HEK293 (cell line): ENCODE data around the gene SLC8A1.

Source experiments
- CTCF ChIA-PET: fragments of 350-600 bp; formaldehyde crosslinking; extraction: SDS; loops from one replicate; lab custom pipeline; 2021; ENCODE audit warnings: antibody characterized with exemption; lab: Yijun Ruan, JAX
- POLR2A ChIA-PET: fragments of 300-600 bp; formaldehyde crosslinking; extraction: SDS; loops from one replicate; lab custom pipeline; 2020; ENCODE audit warnings: antibody characterized with exemption, inconsistent platforms; lab: Yijun Ruan, JAX
- H3K27ac ChIP-seq: fragments of 200-500 bp; sonication (Bioruptor generic); 2 replicates; pipeline ENCODE4 v1.5.1; 2014; ENCODE audit warnings: low read depth, low read length, control low read depth, inconsistent platforms; ENCODE audit errors: extremely low read depth
- H3K36me3 ChIP-seq, 2 experiments: fragments of 200-500 bp in 1 of 2; sonication (Bioruptor generic) in 1 of 2; 1 replicate in 1 of 2; 2 replicates in 1 of 2; pipeline ENCODE4 v1.5.1; 2014 to 2017; ENCODE audit warnings: inconsistent platforms in 2 of 2, low read length in 2 of 2; ENCODE audit not compliant: control insufficient read depth in 2 of 2, insufficient read depth in 1 of 2
- H3K4me1 ChIP-seq: fragments of 200-500 bp; sonication (Bioruptor generic); 2 replicates; pipeline ENCODE4 v1.5.1; 2014; ENCODE audit warnings: mild to moderate bottlenecking, low read length, inconsistent platforms; ENCODE audit not compliant: control insufficient read depth, insufficient read depth
- H3K4me3 ChIP-seq: 2 replicates; pipeline ENCODE4 v1.5.1; 2011; ENCODE audit warnings: low read depth, mild to moderate bottlenecking, control low read depth, low read length, moderate library complexity
- H3K9me3 ChIP-seq: fragments of 200-500 bp; sonication (Bioruptor generic); 2 replicates; pipeline ENCODE4 v1.5.1; 2014; ENCODE audit warnings: low read depth, low read length, inconsistent platforms; ENCODE audit not compliant: control insufficient read depth, insufficient read depth
- ELK4 ChIP-seq: IDR thresholded peaks from 2 replicates; pipeline ENCODE4 v1.6.1; 2011; ENCODE audit warnings: mild to moderate bottlenecking, low read depth, low read length, borderline replicate concordance
- HOXA7 ChIP-seq: sonication (generic); formaldehyde crosslinking; IDR thresholded peaks from 2 replicates; pipeline ENCODE4 v1.8.1; 2022; ENCODE audit warnings: missing genetic modification reagents, borderline replicate concordance
- PRDM10 ChIP-seq: fragments of 450-650 bp; formaldehyde crosslinking; IDR thresholded peaks from 2 replicates; pipeline ENCODE4 v1.5.1; 2016; ENCODE audit warnings: missing biosample characterization, missing genetic modification characterization
- SCRT1 ChIP-seq: fragments of 450-650 bp; formaldehyde crosslinking; IDR thresholded peaks from 2 replicates; pipeline ENCODE4 v1.5.1; 2016; ENCODE audit warnings: missing biosample characterization, missing genetic modification characterization, borderline replicate concordance
- ZBTB17 ChIP-seq: fragments of 450-650 bp; formaldehyde crosslinking; IDR thresholded peaks from 2 replicates; pipeline ENCODE4 v1.5.1; 2016; ENCODE audit warnings: missing biosample characterization, missing genetic modification characterization
- ZBTB6 ChIP-seq: fragments of 450-650 bp; formaldehyde crosslinking; IDR thresholded peaks from 2 replicates; pipeline ENCODE4 v1.5.1; 2017; ENCODE audit warnings: missing biosample characterization, missing genetic modification characterization
- ZEB2 ChIP-seq: fragments of 450-650 bp; formaldehyde crosslinking; IDR thresholded peaks from 2 replicates; pipeline ENCODE4 v1.5.1; 2016; ENCODE audit warnings: missing biosample characterization, missing genetic modification characterization
- ZFP41 ChIP-seq: fragments of 450-650 bp; formaldehyde crosslinking; IDR thresholded peaks from 2 replicates; pipeline ENCODE4 v1.5.1; 2016; ENCODE audit warnings: missing biosample characterization, missing genetic modification characterization, borderline replicate concordance
- ZIC2 ChIP-seq: fragments of 450-650 bp; formaldehyde crosslinking; IDR thresholded peaks from 2 replicates; pipeline ENCODE4 v1.5.1; 2016; ENCODE audit warnings: missing biosample characterization, missing genetic modification characterization
- ZNF146 ChIP-seq: fragments of 450-650 bp; formaldehyde crosslinking; IDR thresholded peaks from 2 replicates; pipeline ENCODE4 v1.5.1; 2016; ENCODE audit warnings: missing biosample characterization, missing genetic modification characterization
- ZNF16 ChIP-seq: fragments of 450-650 bp; formaldehyde crosslinking; IDR thresholded peaks from 2 replicates; pipeline ENCODE4 v1.5.1; 2016; ENCODE audit warnings: low read depth, missing biosample characterization, missing genetic modification characterization
- ZNF202 ChIP-seq: fragments of 450-650 bp; formaldehyde crosslinking; IDR thresholded peaks from 2 replicates; pipeline ENCODE4 v1.5.1; 2016; ENCODE audit warnings: missing biosample characterization, missing genetic modification characterization, borderline replicate concordance
- ZNF280D ChIP-seq: fragments of 450-650 bp; formaldehyde crosslinking; IDR thresholded peaks from 2 replicates; pipeline ENCODE4 v1.5.1; 2016; ENCODE audit warnings: missing biosample characterization, missing genetic modification characterization
- ZNF521 ChIP-seq: fragments of 450-650 bp; formaldehyde crosslinking; IDR thresholded peaks from 2 replicates; pipeline ENCODE4 v1.5.1; 2017; ENCODE audit warnings: missing biosample characterization, mild to moderate bottlenecking, missing genetic modification characterization
- ZNF558 ChIP-seq: fragments of 450-650 bp; formaldehyde crosslinking; IDR thresholded peaks from 2 replicates; pipeline ENCODE4 v1.5.1; 2016; ENCODE audit warnings: missing biosample characterization, missing genetic modification characterization
- ZNF623 ChIP-seq: fragments of 450-650 bp; formaldehyde crosslinking; IDR thresholded peaks from 2 replicates; pipeline ENCODE4 v1.5.1; 2016; ENCODE audit warnings: missing biosample characterization, missing genetic modification characterization
- ZNF670 ChIP-seq: fragments of 450-650 bp; formaldehyde crosslinking; IDR thresholded peaks from 2 replicates; pipeline ENCODE4 v1.5.1; 2016; ENCODE audit warnings: missing biosample characterization, missing genetic modification characterization, low read depth
- ZNF830 ChIP-seq: fragments of 450-650 bp; IDR thresholded peaks from 2 replicates; pipeline ENCODE4 v1.5.0; 2018; ENCODE audit warnings: missing biosample characterization, missing genetic modification characterization, low read depth, mild to moderate bottlenecking, moderate library complexity

SLC8A1 gene

GRCh38 chr2:40062381-40062780, 389.5 kb downstream of the SLC8A1 start:
- H3K4me3 ChIP-seq, result no peak overlapping the region
- no peak for TF ChIP-seq ZNF16 (tag by site-specific recombination)
- TF ChIP-seq ZFP41, result no peak
- TF ChIP-seq ZNF202 (tag by site-specific recombination), result no peak
- TF ChIP-seq ZBTB17 (tag by site-specific recombination), result no peak
- TF ChIP-seq PRDM10, result no peak
- no peak for TF ChIP-seq ZEB2
- TF ChIP-seq ZNF830 (tag by site-specific recombination), result no peak
- TF ChIP-seq ELK4, result no peak
- no peak for TF ChIP-seq ZIC2 (tag by site-specific recombination)
- TF ChIP-seq ZNF623 (tag by site-specific recombination), result no peak
- no peak for TF ChIP-seq ZNF146 (tag by site-specific recombination)
- no peak for TF ChIP-seq HOXA7 (CRISPR knock-in tag)
- no peak for TF ChIP-seq ZNF558 (tag by site-specific recombination)
- no peak for TF ChIP-seq ZNF670 (tag by site-specific recombination)
- TF ChIP-seq SCRT1 (tag by site-specific recombination), result no peak
- TF ChIP-seq ZNF280D (tag by site-specific recombination), result no peak
- TF ChIP-seq ZBTB6 (tag by site-specific recombination), result no peak
- TF ChIP-seq ZNF521 (tag by site-specific recombination), result no peak
- ChIA-PET POLR2A (no interaction called here), CTCF (interaction anchor here (0.6 kb wide), 1 partner anchor 493 kb away, joined by 3 read pairs; no protein-coding TSS in a partner anchor)
- H3K36me3 ChIP-seq, result no peaks in the 10 kb centered on the region
- no peaks in the 10 kb centered on the region for H3K4me1 ChIP-seq
- H3K9me3 ChIP-seq, result no peaks in the 10 kb centered on the region
- no peak overlapping the region for H3K27ac ChIP-seq
